ENCODE measurements around the gene SNAPC2.
"Not testable (repeated sequence)": the region's sequence is repeated elsewhere in the genome, so short reads cannot be mapped to it uniquely, and the experiment has no call there.

The SNAPC2 gene

DNA sequence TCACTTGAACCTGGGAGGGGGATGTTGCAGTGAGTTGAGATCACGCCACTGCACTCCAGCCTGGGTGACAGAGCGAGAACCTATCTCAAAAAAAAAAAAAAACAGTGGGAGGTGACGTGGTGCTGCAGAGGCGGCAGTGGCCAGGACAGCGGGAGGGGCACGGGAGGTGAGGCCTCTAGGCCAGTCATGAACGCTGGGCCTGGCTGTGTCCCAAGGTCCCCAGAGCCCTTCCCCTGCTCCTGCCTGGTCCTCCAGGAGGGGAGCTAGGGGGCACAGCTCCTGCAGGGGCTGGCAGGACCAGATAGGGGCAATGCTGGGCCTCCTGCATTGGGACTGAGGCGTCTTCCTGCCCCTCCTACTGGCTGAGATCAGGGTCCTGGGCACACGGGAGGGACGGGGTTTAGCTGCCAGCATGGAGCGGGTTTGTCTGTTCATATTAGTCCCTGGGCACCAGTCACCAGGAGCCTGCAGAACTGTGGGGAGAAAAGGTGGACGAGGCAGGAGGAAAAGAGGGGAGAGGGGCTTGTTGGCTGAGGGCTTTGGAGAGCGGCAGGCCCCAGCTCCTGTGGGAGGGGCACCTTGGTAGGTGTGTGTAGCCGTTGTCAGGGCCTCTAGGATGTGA lies 11.9 kb upstream of the SNAPC2 start:
- no peak for DNase-seq (ENCODE audit: insufficient read length, low spot score)

DNA sequence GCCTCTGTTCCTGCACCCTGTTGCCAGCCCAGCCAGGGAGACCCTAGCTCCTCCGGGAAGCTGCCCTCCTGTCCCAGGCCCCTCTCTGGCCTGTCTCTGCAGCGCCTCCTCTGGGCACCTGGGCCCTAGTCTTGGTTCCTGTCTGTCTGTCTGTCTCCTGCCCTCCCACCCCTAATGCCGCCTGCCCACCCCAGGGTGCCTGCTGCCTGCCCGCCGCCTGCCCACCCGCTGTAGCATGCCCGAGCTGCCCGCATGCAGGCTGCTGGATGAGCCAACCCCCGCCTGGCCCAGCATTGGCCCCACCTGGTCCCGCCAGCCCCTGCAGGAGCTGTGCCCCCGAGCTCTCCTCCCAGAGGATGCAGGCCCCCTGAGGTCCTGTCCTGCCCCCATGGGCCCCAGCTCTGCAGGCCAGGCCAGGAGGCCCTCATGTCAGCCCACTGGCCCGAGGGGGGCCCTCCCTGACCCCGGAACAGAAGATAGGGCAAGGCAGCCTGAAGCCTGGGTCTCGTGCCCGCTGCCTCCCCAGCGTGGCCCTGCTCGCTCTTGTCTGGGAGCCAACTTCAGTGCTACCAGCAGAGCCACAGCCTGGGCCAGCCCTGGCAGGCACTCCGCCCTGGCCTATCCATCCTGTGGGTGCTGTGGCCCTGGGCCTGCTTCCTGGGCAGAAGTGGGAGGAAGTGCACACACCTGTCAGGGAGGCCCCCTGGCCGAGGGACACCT lies 11.2 kb upstream of the SNAPC2 start:
- no peak for FAIRE-seq
- no peak for DNase-seq (ENCODE audit: insufficient read length, low spot score)

More for the DNA sequence above, 11.9 kb upstream of the SNAPC2 start:
- FAIRE-seq = no peak

DNA sequence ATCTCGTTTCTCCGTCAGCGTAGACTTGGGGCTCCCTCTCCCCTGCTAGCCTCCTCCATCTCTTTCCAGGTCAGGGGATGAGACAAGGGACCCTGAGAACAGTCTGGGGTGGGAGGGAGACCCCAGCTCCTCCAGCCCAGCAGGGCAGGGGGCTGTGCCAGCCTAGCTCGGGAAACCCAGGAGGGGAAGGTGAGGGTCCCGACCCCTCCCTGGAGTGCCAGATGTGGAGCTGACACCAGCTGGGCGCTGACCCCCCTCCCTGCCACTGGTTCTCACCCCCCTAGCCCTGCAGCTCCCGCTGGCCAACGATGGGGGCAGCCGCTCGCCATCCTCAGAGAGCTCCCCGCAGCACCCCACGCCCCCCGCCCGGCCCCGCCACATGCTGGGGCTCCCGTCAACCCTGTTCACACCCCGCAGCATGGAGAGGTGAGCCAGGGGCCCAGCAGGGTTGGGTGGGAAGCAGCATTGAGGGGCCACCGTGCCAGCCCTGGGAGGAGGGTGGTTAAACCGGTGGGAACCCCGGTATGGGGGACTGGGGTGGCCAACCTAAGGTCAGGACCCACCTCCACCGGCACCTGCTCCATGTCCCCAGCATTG lies 10.6 kb upstream of the SNAPC2 start:
- FAIRE-seq (no peak), DNase-seq (ENCODE audit: insufficient read length, low spot score) (no peak)

DNA sequence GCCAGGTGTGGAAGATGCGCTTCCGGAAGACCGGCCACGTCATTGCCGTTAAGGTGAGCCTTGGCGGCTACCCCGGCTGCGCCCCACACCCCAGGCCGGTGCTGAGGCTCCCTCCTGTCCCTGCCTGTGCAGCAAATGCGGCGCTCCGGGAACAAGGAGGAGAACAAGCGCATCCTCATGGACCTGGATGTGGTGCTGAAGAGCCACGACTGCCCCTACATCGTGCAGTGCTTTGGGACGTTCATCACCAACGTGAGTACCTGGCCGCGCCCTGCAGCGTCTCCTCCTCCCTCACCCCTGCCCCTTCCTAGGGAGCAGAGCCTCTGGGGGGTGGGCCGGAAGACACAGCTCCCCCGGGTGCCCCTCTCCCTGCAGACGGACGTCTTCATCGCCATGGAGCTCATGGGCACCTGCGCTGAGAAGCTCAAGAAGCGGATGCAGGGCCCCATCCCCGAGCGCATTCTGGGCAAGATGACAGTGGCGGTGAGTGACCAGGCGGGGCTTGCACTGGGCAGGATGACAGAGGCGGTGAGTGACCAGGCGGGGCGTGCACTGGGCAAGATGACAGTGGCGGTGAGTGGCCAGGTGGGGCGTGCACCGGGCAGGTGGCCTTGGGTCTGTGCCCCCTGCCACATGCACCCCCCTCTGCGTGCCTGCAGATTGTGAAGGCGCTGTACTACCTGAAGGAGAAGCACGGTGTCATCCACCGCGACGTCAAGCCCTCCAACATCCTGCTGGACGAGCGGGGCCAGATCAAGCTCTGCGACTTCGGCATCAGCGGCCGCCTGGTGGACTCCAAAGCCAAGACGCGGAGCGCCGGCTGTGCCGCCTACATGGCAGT lies 9.6 kb upstream of the SNAPC2 start:
- DNase-seq (ENCODE audit: insufficient read length, low spot score) = no peak
- FAIRE-seq = no peak

DNA sequence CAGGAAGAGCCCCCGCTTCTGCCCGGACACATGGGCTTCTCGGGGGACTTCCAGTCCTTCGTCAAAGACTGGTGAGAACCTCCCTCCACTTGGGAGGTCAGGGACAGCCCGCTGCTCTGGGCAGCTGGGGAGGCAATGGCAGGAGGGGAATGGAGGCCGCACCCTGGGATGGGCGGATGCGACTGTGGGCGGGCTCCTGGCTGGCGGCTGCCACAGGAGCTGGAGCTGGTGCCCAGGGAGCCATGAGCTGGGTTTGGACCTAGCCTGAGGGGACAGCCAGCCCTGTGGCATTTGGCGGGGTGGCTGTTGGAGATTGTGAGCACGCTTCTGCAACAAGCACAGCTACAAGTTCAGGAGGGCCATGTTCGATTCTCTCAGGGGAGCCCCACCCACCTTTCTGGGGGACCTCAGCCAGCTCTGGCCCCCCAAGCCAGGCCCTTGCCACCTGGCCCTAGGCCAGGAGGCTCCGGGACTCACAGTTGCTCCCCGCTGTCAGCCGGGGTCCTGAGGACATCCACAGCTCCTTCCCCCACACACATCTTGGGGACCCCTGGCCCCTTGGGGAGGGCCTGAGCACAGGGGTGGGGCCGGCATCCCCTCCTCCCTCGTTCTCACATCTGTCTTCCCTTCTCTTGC lies 8.5 kb upstream of the SNAPC2 start:
- FAIRE-seq = no peak

DNA sequence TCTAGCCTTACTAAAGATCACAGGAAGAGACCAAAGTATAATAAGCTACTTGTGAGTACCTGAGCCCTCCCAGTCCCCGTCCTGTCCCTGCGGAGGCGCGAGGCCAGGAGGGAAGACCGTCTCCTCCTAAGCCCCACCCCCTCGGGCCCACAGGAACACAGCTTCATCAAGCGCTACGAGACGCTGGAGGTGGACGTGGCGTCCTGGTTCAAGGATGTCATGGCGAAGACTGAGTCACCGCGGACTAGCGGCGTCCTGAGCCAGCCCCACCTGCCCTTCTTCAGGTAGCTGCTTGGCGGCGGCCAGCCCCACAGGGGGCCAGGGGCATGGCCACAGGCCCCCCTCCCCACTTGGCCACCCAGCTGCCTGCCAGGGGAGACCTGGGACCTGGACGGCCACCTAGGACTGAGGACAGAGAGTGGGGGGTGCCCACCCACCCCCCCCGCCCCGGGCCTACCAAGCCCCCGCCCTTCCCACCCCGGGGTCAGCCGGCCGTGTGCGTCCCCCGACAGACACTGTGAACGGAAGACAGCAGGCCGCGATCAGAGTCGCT lies 7.9 kb upstream of the SNAPC2 start:
- FAIRE-seq = no peak
- no peak for DNase-seq (ENCODE audit: insufficient read length, low spot score)

More for the DNA sequence above, 8.5 kb upstream of the SNAPC2 start:
- no peak for DNase-seq (ENCODE audit: insufficient read length, low spot score)

DNA sequence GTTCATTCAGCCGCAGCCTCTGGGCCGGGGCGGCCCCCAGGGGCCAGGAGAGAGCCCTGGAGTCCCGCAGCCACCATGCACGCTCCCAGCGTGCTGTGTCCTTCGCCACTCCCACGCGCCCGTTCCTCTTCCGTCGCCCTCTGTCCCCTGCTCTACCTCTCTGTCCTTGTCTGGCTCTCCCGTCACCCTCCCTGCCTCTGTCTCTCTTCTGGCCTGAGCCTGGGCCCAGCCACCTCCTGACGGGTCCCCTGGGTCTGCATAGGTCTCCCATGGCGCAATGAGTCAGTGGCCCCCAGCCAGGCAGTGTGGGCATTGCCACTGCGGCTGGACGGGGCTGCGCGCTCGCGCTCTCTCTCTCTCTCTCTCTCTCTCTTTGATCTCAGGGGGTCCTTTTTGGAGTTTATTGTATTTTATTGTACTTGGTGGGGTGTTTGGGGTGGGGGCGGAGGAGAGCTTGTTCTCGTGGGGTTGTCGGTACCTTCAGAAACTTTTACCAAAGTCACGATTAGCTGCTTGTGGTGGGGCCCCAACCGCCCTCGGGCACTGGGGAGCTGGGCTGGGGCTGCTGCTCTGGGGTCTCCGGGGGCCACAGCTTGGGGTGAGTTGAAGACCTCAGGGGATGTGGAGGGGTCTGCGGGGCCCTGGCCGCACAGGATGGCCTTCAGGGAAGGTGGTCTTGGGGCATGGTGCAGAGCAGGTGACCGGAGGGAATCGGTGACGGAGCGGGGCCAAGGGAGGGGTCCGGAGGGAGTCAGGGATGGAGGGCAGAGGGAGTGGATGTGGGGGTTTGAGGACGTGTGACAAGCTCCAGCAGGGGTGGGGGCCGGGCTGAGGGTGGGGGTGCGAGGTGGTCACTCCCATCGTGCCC lies 7.2 kb upstream of the SNAPC2 start:
- DNase-seq (ENCODE audit: insufficient read length, low spot score) (no peak), FAIRE-seq (no peak)

DNA sequence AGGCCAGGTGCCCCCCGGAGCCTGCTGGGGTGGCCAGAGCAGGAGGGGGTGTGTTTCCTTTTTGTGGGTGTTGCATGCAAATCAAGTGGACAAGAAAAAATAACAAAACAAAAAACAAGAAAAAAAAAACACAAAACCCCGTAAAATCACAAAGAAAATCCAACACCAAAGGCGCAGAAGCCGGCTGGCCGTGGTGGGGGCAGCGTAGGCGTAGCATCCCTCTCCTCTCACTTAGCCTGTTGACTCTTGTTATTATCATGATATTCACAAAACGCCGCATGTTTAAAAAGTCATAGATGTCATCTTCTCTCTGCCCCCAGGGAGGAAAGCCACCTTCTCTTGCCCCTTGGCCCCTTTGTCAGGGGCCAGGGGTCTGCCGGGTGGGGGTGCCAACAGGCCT lies 6.5 kb upstream of the SNAPC2 start:
- FAIRE-seq = no peak
- no peak for DNase-seq (ENCODE audit: insufficient read length, low spot score)

DNA sequence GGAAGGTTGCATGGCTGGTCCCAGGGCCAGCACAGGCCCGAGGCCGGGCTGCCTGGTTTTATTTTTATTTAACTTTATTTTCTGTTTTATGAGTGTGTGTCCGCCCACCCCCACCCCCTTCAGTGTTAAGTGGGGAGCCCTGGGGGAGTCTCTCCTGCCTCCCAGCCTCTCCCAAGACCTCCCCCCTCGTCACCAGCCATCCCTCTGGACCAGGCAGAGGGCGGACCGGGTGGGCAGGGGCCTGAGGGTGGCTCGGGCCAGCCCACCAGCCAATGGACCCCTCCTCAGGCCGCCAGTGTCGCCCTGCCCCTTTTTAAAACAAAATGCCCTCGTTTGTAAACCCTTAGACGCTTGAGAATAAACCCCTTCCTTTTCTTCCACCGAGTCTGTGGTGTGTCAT lies 6.0 kb upstream of the SNAPC2 start:
- FAIRE-seq (no peak), DNase-seq (ENCODE audit: insufficient read length, low spot score) (no peak)

DNA sequence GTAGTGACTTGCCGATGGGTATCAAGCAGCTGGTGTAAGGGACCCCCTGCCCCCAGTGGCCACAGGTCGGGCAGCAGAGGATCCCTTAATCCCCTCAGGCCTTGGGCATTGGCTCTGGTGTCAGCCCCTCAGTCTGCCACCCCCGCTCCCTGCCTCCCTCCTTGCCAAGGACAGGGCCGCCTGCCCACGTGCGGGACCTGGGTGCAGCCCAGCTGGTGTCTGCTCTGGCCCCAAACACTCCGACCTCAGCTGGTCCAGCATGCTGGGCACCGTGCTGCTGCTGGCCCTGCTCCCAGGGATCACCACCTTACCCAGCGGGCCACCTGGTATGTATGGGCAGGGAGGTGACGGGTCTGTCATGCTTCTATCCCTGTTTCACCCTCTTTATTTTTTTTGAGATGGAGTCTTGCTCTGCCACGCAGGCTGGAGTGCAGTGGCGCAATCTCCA lies 5.5 kb upstream of the SNAPC2 start, which contains the start of gene TGFBR3L:
TGFBR3L (plus strand) TSS at position 233 of the 448 bp plus-strand sequence.
- FAIRE-seq = no peak

DNA sequence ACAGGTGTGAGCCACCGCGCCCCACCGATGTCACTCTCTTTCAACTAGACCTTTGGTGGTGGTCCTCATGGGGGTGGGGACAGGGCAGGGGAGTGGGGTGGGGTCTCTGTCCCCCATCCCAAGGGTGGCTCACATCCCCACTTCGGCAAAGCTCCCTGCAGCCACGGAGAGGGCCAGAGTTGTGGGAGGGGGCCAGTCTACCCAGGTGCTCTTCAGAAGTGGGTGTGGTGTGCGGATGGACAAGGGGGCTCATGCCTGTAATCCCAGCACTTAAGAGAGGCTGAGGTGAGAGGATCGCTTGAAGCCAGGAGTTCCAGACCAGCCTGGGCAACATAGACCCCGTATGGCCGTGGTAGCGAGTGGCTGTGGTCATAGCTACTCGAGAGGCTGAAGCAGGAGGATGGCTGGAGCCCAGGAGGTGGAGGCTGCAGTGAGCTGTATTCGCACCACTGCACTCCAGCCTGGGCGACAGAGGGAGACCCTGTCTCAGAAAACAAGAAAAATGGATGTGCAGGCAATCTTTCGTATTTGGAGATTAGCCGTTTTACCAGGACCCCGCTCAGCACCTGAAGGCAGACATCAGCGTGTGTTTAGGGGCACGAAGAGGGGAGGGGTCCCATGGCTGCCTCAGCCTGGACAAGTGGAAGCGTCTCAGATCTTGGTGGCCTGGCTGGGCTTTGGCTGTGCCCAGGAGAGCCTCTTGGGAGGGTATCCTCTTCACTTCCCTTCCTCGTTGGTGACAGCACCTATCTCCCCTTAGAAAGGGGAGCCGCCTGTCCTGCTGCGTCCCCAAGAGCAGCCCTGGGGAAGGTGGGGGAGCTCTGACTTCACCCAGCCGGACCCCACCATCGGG lies 4.7 kb upstream of the SNAPC2 start:
- DNase-seq (ENCODE audit: insufficient read length, low spot score) (no peak), FAIRE-seq (no peak)

More for the DNA sequence above, 5.5 kb upstream of the SNAPC2 start, which contains the start of gene TGFBR3L:
- no peak for DNase-seq (ENCODE audit: insufficient read length, low spot score)

DNA sequence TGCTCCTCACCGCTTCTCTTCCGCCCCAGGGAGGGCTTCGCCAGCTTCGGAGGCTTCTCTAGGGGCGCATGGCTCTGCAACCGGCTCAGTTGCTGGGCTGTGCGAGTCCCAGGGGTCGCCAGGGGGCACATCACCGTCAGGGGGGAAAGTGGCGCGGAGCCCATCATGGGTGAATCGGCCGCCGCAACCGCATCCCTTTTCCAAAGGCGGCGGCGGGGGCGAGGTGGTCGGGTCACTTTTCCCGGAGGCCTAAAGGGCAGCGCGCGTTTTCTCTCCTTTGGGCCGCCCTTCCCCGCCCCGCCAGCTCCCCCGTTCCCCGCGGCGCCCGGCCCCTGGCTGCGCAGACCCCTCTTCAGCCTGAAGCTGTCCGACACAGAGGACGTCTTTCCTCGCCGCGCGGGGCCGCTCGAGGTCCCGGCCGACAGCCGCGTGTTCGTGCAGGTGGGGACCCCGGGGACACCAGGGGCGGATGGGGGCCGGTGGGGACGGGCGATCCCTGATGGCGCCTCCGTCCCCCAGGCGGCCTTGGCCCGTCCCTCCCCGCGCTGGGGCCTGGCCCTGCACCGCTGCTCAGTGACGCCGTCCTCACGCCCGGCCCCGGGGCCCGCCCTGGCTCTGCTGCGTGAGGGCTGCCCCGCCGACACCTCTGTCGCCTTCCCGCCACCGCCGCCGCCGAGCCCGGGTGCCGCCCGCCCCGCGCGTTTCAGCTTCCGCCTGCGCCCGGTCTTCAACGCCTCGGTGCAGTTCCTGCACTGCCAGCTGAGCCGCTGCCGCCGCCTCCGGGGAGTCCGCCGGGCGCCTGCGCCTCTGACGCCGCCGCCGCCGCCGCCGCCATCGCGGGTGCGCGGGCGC lies 3.8 kb upstream of the SNAPC2 start:
- FAIRE-seq (no peak), DNase-seq (ENCODE audit: insufficient read length, low spot score) (no peak)

DNA sequence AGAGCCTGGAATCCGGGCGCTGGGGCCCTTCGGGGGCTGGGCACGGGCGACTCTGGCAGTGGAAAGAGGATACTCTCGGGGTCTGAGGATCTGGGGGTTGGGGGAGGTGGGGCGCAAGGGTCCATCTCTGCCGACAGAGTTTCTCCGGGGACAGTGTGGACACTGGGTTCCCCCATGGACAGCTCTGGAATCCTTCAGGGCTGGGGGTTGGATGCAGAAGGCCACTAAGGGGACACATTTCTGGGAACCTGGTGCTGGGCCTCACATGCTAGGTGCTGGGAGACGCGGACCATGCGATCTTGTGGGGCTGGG lies 3.2 kb upstream of the SNAPC2 start:
- FAIRE-seq (no peak), DNase-seq (ENCODE audit: insufficient read length, low spot score) (no peak)

DNA sequence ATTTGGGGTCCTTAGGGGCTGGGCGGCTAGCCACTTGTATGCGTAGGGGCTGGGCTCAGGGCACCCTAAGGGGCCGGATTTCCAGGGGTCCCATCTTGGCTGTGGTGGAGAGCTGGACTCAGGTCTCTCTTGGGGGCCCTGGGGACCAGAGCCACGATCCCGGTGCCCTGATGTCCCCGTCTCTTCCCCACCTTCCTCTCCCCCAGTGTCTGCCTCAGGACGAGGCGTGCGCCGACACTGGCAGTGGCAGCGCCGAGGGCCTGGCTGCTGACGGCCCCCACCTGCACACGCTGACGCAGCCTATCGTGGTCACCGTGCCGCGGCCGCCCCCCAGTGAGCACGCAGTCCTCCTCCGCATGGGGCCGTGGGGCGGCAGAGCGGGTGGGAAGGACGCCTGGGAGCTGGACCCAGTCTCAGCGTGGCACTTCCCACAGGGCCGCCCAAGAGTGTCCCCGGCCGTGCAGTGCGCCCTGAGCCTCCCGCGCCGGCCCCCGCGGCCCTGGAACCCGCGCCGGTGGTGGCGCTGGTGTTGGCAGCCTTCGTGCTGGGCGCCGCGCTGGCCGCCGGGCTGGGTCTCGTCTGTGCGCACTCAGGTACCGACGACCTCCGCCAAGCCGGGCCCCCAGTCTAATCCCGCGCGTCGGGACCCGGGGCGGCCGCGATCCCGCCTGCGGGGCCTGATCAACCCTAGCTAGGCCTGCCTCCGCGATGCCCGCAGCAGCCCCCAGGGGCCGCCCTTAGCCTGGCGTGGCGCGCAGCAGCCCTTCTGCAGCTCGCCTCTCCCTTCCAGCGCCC lies 2.7 kb upstream of the SNAPC2 start:
- DNase-seq (ENCODE audit: insufficient read length, low spot score) (peak; percentile 78), FAIRE-seq (no peak)

DNA sequence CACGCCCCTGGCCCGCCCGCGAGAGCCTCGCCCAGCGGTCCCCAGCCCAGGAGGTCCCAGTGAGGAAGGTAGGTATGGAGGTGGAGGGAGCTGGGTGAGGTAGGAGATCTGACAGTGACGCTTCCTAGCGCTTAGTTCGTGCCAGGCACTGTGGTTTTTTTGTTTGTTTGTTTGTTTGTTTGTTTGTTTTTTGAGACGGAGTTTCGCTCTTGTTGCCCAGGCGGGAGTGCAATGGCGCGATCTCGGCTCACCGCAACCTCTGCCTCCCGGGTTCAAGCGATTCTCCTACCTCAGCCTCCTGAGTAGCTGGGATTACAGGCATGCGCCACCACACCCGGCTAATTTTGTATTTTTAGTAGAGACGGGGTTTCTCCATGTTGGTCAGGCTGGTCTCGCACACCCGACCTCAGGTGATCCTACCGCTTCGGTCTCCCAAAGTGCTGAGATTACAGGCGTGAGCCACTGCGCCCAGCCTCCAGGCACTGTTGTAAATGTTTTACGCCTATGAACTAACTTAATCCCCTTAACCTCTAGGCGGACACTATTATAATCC lies 2.0 kb upstream of the SNAPC2 start:
- not testable (repeated sequence) for FAIRE-seq

DNA sequence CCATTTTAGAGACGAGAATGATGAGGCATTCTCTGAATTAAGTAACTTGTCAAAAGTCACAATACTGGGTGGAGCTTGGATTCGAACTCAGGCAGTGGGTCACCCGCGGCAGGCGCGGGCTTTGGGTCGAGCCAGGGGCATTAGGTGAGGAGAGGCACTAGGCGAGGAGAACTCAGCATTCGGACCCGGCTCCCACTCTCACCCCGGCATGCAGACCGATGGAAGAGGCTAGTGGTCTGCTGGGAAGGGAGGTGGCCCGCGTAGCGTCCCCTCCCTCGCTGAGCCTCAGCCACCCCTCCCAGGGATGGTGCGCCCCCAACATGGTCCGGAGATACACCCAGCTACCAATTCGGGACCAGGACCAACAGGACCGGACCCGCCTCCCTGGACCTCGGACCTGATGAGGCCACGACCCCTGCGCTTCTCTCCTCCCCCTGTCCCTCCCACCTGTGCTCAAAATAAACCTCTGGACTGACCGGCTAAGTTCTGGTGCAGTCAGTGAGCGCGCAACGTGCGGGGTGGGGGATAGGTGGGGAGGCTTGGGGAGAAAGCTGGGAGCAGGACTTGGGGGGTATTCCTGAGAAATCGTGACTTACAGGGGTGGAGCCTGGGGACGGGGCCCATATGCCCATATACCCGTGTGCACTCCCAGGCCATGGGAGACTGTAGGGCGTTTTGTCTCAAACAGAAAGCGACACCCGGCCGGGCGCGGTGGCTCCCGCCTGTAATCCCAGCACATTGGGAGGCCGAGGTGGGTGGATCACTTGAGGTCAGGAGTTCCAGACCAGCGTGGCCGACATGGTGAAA lies 1.3 kb upstream of the SNAPC2 start:
- FAIRE-seq (no peak), DNase-seq (ENCODE audit: insufficient read length, low spot score) (no peak)

More for the DNA sequence above, 2.0 kb upstream of the SNAPC2 start:
- not testable (repeated sequence) for DNase-seq (ENCODE audit: insufficient read length, low spot score)

All from GM19239 (cell line).